K562 (cell line): ENCODE measurements around the gene PIK3R2. TPM values are rescaled to one million over a fixed set of nuclear protein-coding genes. Genes with fewer than 3 reads are reported as not detected.

Experiments used
- ATAC-seq: fragments of 200-7000 bp; cut with Tn5 transposase; 3 replicates; pipeline ENCODE4 v1.9.1; 2020; ENCODE audit warnings: moderate library complexity
- BruUV-seq: library from RNA; stranded (reverse); fragments of 400-500 nt; replicated peaks from 2 replicates; lab custom pipeline; 2021; lab: Mats Ljungman, UMichigan
- CTCF ChIA-PET: fragments of 300-600 bp; formaldehyde crosslinking; extraction: SDS; loops from one replicate; lab custom pipeline; 2021; ENCODE audit warnings: low intra/inter-chr PET ratio; lab: Yijun Ruan, JAX
- POLR2A ChIA-PET: fragments of 300-600, 350-650 bp; sonication (Branson Sonifier 250); formaldehyde crosslinking; extraction: SDS; loops from one replicate; lab custom pipeline; 2021; ENCODE audit warnings: antibody characterized with exemption, inconsistent platforms; lab: Yijun Ruan, JAX
- DNase-seq, 4 experiments: peaks; one replicate each; pipeline versions ENCODE4 v3.0.0 to v3.0.0-alpha.2; 2011 to 2018; ENCODE audit warnings: low spot score in 3 of 4, mixed read lengths in 3 of 4; ENCODE audit errors: extremely low read depth in 1 of 4
- FAIRE-seq: peaks from 2 replicates; lab custom pipeline; 2011; peaks lifted over from hg19 to GRCh38; lab: Jason Lieb, UNC
- H2AFZ ChIP-seq: 2 replicates; pipeline ENCODE4 v1.6.0; 2011; ENCODE audit warnings: low read depth, low read length, control low read depth, inconsistent platforms
- H3K27ac ChIP-seq: fragments of 200-600 bp; 3 replicates; pipeline ENCODE4 v1.8.0; 2011; ENCODE audit warnings: low read depth, mild to moderate bottlenecking, control low read depth, inconsistent platforms, low read length, moderate library complexity, mixed read lengths; ENCODE audit errors: extremely low read depth
- H3K27me3 ChIP-seq, 2 experiments: fragments of 300-600 bp in 1 of 2; 2 replicates in 1 of 2; 3 replicates in 1 of 2; pipeline versions ENCODE4 v1.6.0 to v1.8.0; 2011; ENCODE audit warnings: inconsistent platforms in 2 of 2, low read length in 2 of 2, mild to moderate bottlenecking in 1 of 2, mixed read lengths in 1 of 2, moderate library complexity in 1 of 2; ENCODE audit not compliant: control insufficient read depth in 2 of 2, insufficient read depth in 2 of 2
- H3K36me3 ChIP-seq: fragments of 300-600 bp; 3 replicates; pipeline ENCODE4 v1.8.0; 2011; ENCODE audit warnings: mild to moderate bottlenecking, low read length, inconsistent platforms; ENCODE audit not compliant: control insufficient read depth, insufficient read depth
- H3K4me1 ChIP-seq, 2 experiments: fragments of 200-600 bp in 1 of 2; replicated peaks in 1 of 2; 2 replicates in 1 of 2; 3 replicates in 1 of 2; pipeline versions ENCODE4 v1.5.1 to v1.8.0; 2011; ENCODE audit warnings: inconsistent platforms in 2 of 2, low read length in 2 of 2, mild to moderate bottlenecking in 1 of 2, mixed read lengths in 1 of 2, moderate library complexity in 1 of 2; ENCODE audit not compliant: control insufficient read depth in 2 of 2, insufficient read depth in 2 of 2
- H3K4me2 ChIP-seq: 2 replicates; pipeline ENCODE4 v1.6.1; 2011; ENCODE audit warnings: low read length, control low read depth, inconsistent platforms, mixed read lengths; ENCODE audit not compliant: insufficient read depth
- H3K4me3 ChIP-seq: fragments of 200-600 bp; sonication (generic), shearing (Covaris generic); 2 replicates; pipeline ENCODE4 v1.5.1; 2016; ENCODE audit warnings: control low read depth, inconsistent platforms
- H3K79me2 ChIP-seq: fragments of 200-600 bp; 3 replicates; pipeline ENCODE4 v1.8.0; 2011; ENCODE audit warnings: low read length, inconsistent platforms; ENCODE audit not compliant: control insufficient read depth, insufficient read depth
- H3K9ac ChIP-seq, 2 experiments: 2 replicates each; pipeline versions ENCODE4 v1.6.0 to v1.6.1; 2011; ENCODE audit warnings: low read depth in 2 of 2, low read length in 2 of 2, control low read depth in 1 of 2, inconsistent platforms in 1 of 2, mild to moderate bottlenecking in 1 of 2, mixed read lengths in 1 of 2; ENCODE audit not compliant: insufficient read depth in 1 of 2
- H3K9me1 ChIP-seq: one replicate; pipeline ENCODE4 v1.6.0; 2011; ENCODE audit warnings: inconsistent platforms, mild to moderate bottlenecking, low read length, moderate library complexity; ENCODE audit not compliant: control insufficient read depth, insufficient read depth
- H3K9me3 ChIP-seq: replicated peaks from 2 replicates; pipeline ENCODE4 v1.5.1; 2011; ENCODE audit warnings: low read depth, low read length, inconsistent platforms; ENCODE audit not compliant: control insufficient read depth, insufficient read depth
- H4K20me1 ChIP-seq: replicated peaks from 2 replicates; pipeline ENCODE4 v1.6.1; 2011; ENCODE audit warnings: low read length, inconsistent platforms, mixed read lengths; ENCODE audit not compliant: control insufficient read depth, insufficient read depth
- CREB3L1 ChIP-seq: fragments of 450-650 bp; IDR thresholded peaks from 2 replicates; pipeline ENCODE4 v1.6.1; 2014; ENCODE audit warnings: low read depth, mild to moderate bottlenecking, moderate library complexity, borderline replicate concordance
- E2F4 ChIP-seq: sonication (generic); formaldehyde crosslinking; IDR thresholded peaks from 2 replicates; pipeline ENCODE4 v1.8.0; 2022; ENCODE audit warnings: mild to moderate bottlenecking, low read depth, missing genetic modification reagents
- FOXA1 ChIP-seq: fragments of 450-650 bp; IDR thresholded peaks from 2 replicates; pipeline ENCODE4 v1.6.1; 2016; ENCODE audit warnings: mild to moderate bottlenecking, borderline replicate concordance
- HMG20A ChIP-seq: fragments of 450-650 bp; formaldehyde crosslinking; conservative IDR thresholded peaks from 2 replicates; pipeline ENCODE4 v1.4.0; 2020; ENCODE audit warnings: mild to moderate bottlenecking, mixed read lengths
- IFI16 ChIP-seq: fragments of 250-450 bp; sonication (Bioruptor Pico); IDR thresholded peaks from 2 replicates; pipeline ENCODE4 v2.1.2; 2022; ENCODE audit warnings: mild to moderate bottlenecking, inconsistent platforms
- MYC ChIP-seq, 2 experiments: fragments of 250-450 bp in 1 of 2; sonication (Bioruptor Pico) in 1 of 2; IDR thresholded peaks; 2 replicates each; pipeline versions ENCODE4 v1.5.1 to v1.6.1; 2012 to 2021; ENCODE audit warnings: low read depth in 2 of 2, borderline replicate concordance in 1 of 2, improper control_type of control experiment in 1 of 2, low read length in 1 of 2, mild to moderate bottlenecking in 1 of 2, moderate library complexity in 1 of 2
- MYNN ChIP-seq, 2 experiments: sonication (generic); formaldehyde crosslinking in 1 of 2; IDR thresholded peaks; 2 replicates each; pipeline versions ENCODE4 v1.5.0 to v1.6.1; 2016 to 2020; ENCODE audit warnings: antibody characterized with exemption in 1 of 2, missing genetic modification reagents in 1 of 2
- PYGO2 ChIP-seq: fragments of 450-650 bp; IDR thresholded peaks from 2 replicates; pipeline ENCODE4 v1.6.1; 2016; ENCODE audit warnings: mild to moderate bottlenecking, missing genetic modification characterization, moderate library complexity, missing compliant biosample characterization
- SIX5 ChIP-seq, 2 experiments: IDR thresholded peaks; 2 replicates each; pipeline ENCODE4 v1.6.1; 2011; ENCODE audit warnings: low read length in 2 of 2, borderline replicate concordance in 1 of 2, low read depth in 1 of 2, mild to moderate bottlenecking in 1 of 2, moderate library complexity in 1 of 2; ENCODE audit not compliant: insufficient read depth in 1 of 2
- ZBTB12 ChIP-seq: fragments of 250-450 bp; sonication (Bioruptor Pico); IDR thresholded peaks from 2 replicates; pipeline ENCODE4 v1.4.0; 2020
- ZNF324 ChIP-seq: fragments of 250-450 bp; sonication (Bioruptor Pico); IDR thresholded peaks from 2 replicates; pipeline ENCODE4 v1.4.0; 2020; ENCODE audit warnings: mild to moderate bottlenecking
- ZNF57 ChIP-seq: fragments of 450-650 bp; formaldehyde crosslinking; IDR thresholded peaks from 2 replicates; pipeline ENCODE4 v1.4.0; 2020; ENCODE audit warnings: mild to moderate bottlenecking, moderate library complexity
- WGBS: fragments of 100-300 bp; shearing (Covaris generic); methylation state at CpG from one replicate; pipeline ENCODE4 v1.1.6; 2016; ENCODE audit warnings: low coverage, mixed read lengths; ENCODE audit not compliant: insufficient coverage; ENCODE audit errors: missing lambda C conversion rate; 5-methylcytosine and 5-hydroxymethylcytosine counted together
- in situ Hi-C: fragments of 300-500 bp; cut with MboI; formaldehyde crosslinking; loops from 4 replicates; pipeline ENCODE4 v1.15.0; 2018; ENCODE audit warnings: inconsistent platforms, mixed read lengths
- intact Hi-C: fragments of 100-400 bp; cut with micrococcal nuclease; formaldehyde crosslinking; loops from 2 replicates; pipeline ENCODE4 v1.14.2; 2022
- polyA plus RNA-seq, 8 experiments: library from polyadenylated mRNA; depleted of rRNA in 4 of 8; stranded (reverse) in 5 of 8; unstranded in 3 of 8; fragments of >200 nt; fragmentation: Nextera tagmentation in 2 of 8; fragmentation: Illumina TruSeq in 1 of 8; extraction: Ambion mirVana in 2 of 8; extraction: Trizol in 1 of 8; gene quantifications; 2 replicates each; pipeline versions ENCODE4 v1.2.1 to v1.2.3, GENCODE V29; 2011 to 2014; ENCODE audit warnings: inconsistent platforms in 1 of 8, missing spikeins in 1 of 8
- total RNA-seq, 7 experiments: library from RNA; depleted of rRNA in 6 of 7; stranded (reverse); fragments of >200 nt in 6 of 7; fragmentation: Illumina TruSeq in 2 of 7; extraction: Trizol in 2 of 7; gene quantifications; 2 replicates each; pipeline versions ENCODE4 v1.2.1 to v1.2.3, GENCODE V29; 2011 to 2021; ENCODE audit warnings: low replicate concordance in 1 of 7
- TF ChIP-seq, protein P1 (sequence below), 3 experiments: fragments of 200-800 bp in 1 of 3; sonication (Bioruptor generic) in 1 of 3; sonication (generic) in 1 of 3; formaldehyde crosslinking in 1 of 3; IDR thresholded peaks; 2 replicates each; pipeline versions ENCODE4 v1.6.1 to v1.8.0; 2016 to 2022; ENCODE audit warnings: mild to moderate bottlenecking in 2 of 3, missing compliant biosample characterization in 2 of 3, missing genetic modification characterization in 2 of 3, missing genetic modification reagents in 1 of 3

PIK3R2 gene
- total and polyA plus RNA-seq, 9 of the 15 experiments (the other 6 are each of a cell fraction or from before 2014, with no cell fraction given): 0.39 to 37.9 (median 5.3) TPM

DNA sequence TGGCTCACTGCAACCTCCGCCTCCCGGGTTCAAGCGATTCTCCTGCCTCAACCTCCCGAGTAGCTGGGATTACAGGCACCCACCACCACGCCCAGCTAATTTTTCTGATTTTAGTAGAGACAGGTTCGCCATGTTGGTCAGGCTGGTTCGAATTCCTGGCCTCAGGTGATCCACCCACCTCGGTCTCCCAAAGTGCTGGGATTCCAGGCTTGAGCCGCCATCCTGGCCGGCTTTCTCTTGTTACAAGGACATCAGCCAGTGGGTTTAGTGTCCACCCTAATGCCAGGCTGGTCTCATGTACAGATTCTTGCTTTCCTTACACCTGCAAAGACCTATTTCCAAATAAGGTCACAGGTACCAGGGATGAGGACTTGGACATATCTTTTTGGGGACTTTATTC lies 6.8 kb downstream of the PIK3R2 start:
- Histone ChIP-seq H3K9ac (0 out of 4 replicates have a peak overlapping the region, but pooled peaks of 1 of the 2 experiments have one; percentile 35), H3K9me3 (no peaks in the 10 kb centered on the region), H3K79me2 (peaks cover 49% of the 10 kb centered on the region), H3K4me1 (peaks cover 33 to 62% of the 10 kb centered on the region in 2 experiments), H3K27me3 (no peaks in the 10 kb centered on the region), H3K36me3 (peaks cover 72% of the 10 kb centered on the region; the same call in 2 of the 3 replicates)
- no peak for ATAC-seq
- no peak for DNase-seq
- CTCF ChIA-PET: interaction anchor here (0.6 to 2.3 kb wide), 2 partner anchors 46 to 97 kb away, joined by 3 to 12 read pairs; no protein-coding TSS in a partner anchor
- BruUV-seq: TSS peak; percentile 68
- TF ChIP-seq CREB3L1 (no peak), MYC (IDR thresholded peaks at IDR 0.05; ENCODE audit: low read depth, low read length) (no peak), MYC (CRISPR knock-in tag; IDR thresholded peaks at IDR 0.05; ENCODE audit: borderline replicate concordance, low read depth) (no peak), E2F4 (CRISPR knock-in tag) (no peak), IFI16 (no peak), HMG20A (no peak), ZNF57 (CRISPR knock-in tag) (no peak), ZNF324 (no peak), MYNN (IDR thresholded peaks at IDR 0.05) (no peak), MYNN (CRISPR knock-in tag; IDR thresholded peaks at IDR 0.05) (no peak), FOXA1 (no peak), ZBTB12 (no peak), SIX5 (IDR thresholded peaks at IDR 0.05; ENCODE audit: borderline replicate concordance in 1 of 2, insufficient read depth in 1 of 2, low read depth in 1 of 2, low read length in 2 of 2) (no peak), PYGO2 (tag) (no peak)
- TF ChIP-seq, protein P1, sequence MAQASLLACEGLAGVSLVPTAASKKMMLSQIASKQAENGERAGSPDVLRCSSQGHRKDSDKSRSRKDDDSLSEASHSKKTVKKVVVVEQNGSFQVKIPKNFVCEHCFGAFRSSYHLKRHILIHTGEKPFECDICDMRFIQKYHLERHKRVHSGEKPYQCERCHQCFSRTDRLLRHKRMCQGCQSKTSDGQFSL (CRISPR knock-in tag; IDR thresholded peaks at IDR 0.05): no peak
- TF ChIP-seq, protein P1 (tag; IDR thresholded peaks at IDR 0.05): no peak
- TF ChIP-seq, all 486 proteins: peak for 0
- H3K9me1 ChIP-seq: peaks cover 3% of the 10 kb centered on the region
- in situ Hi-C loops: loop anchor here (10.0 kb wide), 1 partner anchor 155 kb away; the partner anchor contains the start of gene ARRDC2
- H3K4me3 ChIP-seq: no peak overlapping the region
- POLR2A ChIA-PET: interaction anchor here (0.6 kb wide), 1 partner anchor 156 kb away, joined by 3 read pairs; no protein-coding TSS in a partner anchor
- FAIRE-seq: no peak
- intact Hi-C loops: loop anchor here (10.0 kb wide), 3 partner anchors 95 to 215 kb away; partner anchors contain the start of gene ARRDC2
- H2AFZ ChIP-seq: no peak overlapping the region
- H3K27ac ChIP-seq: no peak overlapping the region
- peaks cover 16% of the 10 kb centered on the region for H4K20me1 ChIP-seq
- H3K4me2 ChIP-seq: no peak overlapping the region
- 93% methylated on average over 7 of the region's 10 CpGs for WGBS
